HG03558 (cell line): ENCODE data around the gene TUBE1.

ENCODE experiments used
- ATAC-seq: cut with Tn5 transposase; IDR thresholded peaks from one replicate; pipeline ENCODE4 v1.9.1; 2021; ENCODE audit warnings: moderate number of reproducible peaks; ENCODE audit not compliant: unreplicated experiment; ENCODE audit errors: extremely low read depth

The TUBE1 gene

DNA sequence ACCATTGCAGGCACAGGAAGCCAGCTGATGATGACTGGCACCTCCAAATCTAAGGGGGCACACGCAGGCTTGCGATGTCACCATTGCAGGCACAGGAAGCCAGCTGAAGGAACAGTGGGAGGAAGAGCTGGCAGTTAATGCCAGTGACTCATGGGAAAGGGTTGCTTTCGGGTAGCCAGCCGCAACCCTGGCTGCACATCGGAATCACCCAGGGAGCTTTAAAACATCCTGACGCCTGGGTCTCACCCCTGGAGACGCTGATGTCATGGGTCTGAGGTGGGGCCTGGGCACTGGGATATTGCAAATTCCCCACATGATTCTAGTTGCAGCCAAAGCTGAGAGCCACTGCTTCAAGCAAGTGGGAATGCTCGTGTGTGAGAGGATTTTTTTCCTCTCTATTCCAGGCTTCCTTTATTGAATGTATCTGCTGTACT, 49.5 kb downstream of the TUBE1 start:
- no peak for ATAC-seq

DNA sequence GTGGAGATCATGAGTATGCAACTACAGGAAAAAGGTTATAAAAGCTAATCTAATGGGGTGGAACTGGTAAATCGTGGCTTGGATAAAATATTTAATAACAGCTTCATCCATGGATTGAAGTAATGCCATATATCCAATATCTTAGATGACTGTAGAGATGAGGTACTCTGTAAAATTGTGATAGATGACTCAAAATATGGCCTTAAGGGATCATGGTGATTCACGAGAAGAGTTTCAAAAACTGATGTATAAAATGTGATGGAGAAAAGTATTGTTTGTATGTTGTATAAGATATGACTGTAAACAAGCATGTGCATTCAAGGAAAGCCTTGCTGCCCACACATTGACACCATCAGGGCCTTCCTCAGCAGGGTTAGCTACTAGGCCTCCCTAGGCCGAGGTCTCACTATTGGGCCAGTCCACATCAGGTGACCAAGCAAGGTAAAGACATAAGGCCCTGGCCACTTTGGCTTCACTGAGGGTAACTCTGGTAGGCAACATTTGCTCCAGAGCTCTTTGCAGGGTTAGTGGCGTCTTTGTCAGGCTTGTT, 51.1 kb downstream of the TUBE1 start:
- no peak for ATAC-seq

DNA sequence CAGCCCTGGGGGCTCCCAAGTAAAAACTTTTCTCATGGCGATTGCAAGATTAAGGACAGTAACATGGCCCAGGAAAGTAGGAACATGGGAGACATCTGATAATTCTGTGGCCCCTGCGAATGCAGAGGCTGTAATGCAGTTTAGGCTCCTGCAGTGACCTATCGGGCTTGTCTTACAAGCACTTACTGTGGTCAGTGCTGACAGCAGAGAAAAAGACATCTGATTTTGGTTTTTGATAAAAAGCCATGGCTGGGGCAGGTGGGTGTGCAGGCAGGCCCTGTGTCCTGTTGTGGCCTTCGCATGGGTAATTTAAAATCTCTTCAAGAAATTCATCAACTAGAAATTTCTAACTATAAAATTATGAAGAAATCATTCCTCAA, 52.7 kb downstream of the TUBE1 start:
- ATAC-seq, result no peak

DNA sequence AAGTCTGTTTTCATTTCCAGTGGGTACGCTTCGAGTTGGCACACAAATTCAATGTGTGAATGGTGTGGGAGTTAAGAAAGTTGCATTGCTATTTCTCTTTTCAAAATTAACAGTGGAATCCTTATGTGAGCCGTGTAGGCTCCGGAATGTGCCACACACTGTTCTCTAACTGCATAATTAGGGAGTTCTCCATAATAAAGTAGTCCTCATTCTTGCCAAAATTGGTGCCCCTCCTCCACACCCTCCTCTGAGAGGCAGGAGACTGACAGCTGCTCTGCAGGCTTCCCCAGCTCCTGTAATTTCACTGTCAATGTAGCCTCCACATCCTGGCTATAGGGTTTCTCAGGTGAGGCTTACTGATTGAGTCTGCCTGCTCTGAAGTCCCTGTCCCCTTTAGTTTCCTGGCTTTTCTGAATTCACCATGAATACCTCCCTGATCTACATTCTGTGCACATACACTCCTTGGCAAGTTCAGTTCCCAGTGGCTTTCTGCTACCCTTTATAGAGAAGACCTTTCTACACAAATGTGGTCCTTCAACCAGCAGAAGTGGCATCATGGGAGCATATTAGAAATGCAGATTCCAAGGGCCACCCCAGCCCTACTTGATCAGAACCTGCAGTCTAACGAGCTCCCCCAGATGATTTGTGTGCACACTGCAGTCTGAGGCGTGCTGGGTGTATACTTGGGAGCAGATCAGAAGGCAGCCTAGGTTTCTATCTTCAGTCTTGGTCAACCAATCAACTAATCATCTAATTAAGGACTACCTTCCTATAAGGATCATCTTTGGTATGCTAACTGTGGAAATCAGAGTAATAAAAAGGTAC, 53.3 kb downstream of the TUBE1 start:
- ATAC-seq, result no peak

DNA sequence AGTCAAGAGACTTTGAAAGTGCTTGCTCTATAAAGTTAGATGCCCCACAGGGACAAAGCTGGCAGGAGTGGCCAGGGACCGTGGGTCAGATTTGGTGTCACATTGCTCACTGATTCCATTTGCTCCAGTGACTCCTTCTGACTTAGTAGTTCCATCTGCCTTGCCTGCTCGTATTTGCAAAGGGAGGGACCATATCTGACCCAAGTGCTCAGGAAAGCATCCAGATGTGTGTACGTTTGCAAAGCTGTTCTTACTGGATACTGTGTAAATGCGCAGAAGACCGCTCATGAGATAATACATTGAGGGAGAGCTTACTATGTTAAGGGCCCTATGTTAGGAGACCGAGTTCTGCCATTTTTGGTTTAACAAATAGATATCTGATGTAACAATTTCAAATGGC, 54.6 kb downstream of the TUBE1 start:
- no peak for ATAC-seq

DNA sequence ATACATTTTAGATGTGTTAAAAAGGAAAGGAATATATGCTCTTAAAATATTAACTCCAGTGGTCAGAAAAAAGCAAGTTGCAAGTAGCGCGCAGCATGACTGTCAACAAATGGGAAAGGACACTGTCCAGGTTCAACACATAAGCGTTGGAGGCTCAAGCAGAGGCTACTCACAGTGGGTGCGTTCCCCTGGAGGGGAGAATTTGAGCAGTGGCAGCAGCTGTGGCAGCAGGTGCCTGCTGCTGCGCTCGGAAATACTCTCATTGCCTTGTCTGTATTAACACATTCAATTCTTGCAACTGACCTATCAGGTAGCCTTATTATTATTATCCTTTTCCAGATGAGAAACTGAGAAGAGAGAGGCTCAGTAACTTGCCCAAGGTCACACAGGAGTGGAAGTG, 55.3 kb downstream of the TUBE1 start:
- ATAC-seq, result no peak

DNA sequence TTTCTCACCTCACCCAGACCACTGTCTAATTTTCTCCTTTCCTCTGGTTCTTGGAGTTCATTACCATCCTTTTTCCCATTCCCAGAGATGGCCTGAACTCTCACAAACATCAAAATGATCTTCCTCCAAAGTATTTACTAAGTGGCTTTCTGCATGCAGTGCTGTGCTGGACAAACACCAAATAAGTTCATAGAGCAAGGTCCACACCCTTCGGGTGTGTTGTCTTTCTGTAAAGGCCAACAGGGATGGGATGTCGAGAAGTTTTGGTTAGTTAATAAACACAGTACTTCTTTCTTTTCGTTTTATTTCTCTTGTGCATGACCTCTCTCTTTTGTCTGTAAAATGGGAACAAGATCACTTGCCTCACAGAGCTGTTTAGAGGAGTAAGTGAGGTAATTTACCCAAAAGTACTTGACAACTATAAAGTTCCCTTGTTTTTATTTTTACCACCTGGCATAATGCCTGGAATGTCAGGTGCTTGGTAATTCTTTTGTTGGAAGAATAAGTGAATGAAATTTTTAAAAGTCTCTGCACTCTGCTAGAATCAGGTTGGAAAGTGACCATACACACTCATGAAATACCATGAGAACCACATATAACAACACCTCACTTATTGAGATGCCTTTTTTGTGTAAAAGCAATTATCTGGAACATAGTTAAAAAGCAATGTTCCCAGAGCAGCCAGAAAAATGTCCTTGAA, 56.2 kb downstream of the TUBE1 start:
- no peak for ATAC-seq

DNA sequence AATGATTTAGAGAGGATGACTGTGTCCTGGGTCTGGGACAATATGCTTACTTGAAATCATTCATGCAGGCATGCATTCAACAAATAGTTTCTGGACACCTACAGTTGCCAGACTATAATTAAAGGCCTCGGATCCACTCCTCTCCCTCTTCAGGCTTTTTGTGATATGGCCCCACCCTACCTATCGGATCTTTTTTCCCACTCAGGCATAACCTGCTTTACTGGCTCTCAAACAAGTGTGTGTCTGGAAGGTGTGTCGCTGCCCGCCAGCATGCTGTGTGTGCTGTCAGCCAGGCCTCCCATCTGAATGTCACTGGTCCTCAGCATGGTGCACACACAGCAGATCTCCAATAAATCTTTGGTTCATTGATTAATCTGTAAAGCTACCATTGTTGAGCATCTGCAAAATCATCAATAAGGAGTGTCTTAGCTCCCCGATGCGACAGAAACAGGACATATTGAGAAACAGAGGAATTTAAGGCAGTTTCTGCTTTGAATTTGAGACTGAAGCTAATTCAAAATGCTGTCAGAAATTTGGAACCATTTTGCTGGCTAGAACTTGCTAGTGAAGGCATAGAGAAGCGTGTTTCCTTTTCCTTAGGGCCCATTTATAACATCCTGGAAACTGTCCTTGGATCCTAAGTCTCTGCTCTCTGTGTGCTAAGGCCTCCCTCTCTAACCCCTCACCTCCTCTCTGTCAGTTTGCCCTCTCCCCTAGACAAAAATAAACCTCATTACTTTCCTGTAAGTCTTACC, 56.9 kb downstream of the TUBE1 start:
- ATAC-seq, result no peak

DNA sequence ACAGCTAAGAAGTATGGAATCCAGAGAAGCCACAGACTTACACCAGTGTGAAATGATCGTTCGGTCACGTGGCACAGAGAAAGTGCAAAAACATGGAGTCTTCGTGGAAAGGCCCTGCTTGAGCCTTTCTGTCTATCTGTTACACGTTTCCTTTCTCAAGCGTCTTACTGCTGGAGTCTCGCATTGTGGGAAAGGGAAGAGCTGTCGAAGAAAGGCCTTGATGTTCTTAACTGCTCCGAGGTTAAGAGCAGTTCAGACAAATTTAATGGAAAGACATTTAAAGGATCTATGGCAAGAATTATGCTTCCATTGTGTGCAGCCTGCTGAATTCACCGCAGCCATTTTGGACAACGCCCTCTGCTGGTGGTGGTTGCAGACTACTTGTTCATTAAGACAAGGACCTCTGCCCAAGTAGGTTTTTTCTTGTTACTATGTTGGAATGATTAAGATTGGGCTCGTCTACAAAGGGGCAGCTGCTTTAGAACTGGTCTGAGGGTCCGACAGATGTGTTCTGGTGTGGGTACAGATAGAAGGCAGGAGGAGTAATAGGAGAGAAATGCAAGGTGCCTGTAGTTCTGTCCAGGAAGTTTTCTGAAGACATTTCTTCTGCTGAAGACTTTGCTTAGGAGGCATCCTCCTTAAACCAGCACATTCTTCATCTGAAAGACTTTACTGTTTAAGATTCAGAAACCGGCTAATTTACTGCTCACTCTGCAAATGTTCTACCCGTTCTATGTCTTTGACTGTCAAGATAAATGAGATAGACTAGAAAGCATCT, 58.0 kb downstream of the TUBE1 start:
- ATAC-seq, result no peak

DNA sequence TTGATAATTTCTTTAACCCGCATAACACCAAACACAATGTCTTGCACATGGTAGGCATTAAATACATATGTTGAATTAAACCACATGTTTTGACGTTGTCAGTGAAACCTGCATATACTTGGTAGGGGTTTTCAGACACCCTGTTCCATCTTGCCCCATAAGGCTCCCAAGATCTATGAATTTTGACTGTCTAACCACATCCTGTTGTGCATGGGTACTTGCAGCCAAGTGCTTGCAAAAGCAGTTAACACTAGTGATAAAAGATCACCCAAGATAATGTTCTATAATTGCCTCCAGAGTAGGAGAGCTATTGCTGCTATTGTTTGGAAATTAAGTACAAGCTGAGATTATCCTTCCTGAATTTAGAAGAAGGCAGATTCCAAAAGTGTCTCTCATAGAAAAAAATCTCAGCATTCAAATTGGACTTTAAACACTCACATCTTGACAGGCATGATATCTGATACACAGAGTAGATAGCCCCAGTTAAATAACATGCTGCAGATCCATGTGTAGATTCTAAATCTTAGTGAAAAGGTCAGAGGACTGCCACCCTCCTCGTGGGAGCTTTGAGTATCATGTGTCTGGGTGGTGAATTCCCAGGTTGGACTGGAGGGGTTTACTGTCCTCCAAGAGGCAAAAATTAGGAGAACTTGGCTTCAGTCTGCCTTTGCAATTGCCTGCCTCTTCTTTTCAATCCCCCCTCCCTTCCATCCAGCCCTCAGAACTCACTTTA, 59.2 kb downstream of the TUBE1 start:
- ATAC-seq, result no peak

DNA sequence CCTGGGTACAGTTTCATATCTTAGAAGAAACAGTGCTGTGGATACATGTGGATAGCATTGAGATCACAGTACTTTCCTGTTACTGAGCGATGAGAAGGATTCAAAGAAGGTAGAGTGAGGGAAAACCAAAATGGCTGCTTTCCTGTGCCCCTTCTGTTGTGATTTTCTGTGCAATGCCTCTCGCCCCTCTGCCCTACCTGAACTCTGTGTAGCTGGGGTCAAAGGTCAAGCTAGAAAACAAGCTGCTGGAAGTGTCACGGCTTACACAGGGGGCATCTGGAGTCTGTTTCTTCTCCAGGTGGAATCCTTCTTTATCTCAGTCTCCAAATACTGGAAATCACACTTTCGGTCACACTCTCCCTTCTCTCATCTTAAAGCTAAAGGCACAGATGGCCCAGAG, 60.3 kb downstream of the TUBE1 start:
- ATAC-seq, result no peak

DNA sequence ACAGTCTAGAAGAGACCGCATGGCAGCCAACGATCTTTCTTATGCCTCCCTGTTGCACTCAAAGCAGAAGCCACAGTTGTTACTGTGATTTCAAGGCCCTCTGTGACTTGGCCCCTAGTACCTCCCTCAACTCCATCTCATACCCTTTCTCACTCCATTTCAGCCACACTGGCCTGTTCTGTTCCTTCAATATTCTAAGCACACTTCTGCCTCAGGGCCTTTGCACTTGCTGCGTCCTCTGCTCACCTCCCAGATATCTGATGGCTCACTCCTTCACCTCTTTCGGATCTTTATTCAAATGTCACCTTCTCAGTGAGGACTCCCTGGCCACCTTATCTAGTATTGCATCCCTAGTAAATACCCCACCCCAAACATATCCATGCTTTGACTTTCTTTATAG, 62.8 kb downstream of the TUBE1 start:
- ATAC-seq, result no peak

DNA sequence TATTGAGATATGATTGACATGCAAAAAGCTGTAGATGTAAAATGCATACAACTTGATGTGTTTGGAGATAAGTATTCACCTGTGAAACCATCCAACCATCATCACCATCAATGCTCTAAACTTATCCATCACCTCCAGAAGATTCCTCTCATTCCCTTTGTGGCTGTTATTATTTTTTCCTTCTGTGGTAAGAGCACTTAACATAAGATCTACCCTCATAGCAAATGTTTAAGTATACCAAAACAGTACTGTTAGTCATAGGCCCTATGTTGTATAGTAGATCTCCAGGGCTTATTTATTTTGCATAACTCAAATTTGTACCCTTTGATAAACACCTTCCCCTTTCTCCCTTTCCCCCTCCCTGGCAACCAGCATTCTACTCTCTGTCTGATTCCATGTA, 64.5 kb downstream of the TUBE1 start:
- ATAC-seq, result no peak

DNA sequence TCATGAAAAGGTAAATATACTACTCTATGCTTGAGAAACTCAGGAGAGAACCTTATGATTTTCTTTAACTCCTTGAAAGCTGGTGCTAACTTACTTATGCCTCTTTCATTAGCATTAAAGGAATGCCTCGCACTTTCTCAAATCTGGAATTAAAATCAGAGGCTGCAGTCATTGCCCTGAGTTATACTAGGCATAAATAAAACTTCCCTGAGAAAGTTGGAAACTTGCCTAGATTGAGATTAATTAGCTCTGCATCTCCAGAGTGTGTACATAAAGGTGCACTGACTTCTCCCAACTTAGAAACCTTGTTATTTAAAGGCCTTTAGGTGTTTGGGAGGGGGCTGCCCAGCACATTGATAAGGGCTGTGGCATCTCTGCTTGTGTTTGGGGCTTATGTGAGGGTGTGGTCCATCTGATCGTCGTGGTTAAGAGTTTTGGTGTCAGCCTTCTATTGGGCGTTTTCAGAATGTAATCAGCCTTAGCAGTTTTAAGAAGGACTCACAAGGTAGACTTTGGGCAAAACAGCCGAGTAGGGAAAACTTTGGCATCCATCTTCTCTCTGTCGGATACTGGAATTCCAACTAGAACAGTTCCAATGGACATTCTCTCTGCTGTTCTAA, 65.5 kb downstream of the TUBE1 start:
- ATAC-seq, result no peak
